Non-pigmented ciliary epithelial cell (primary cell): ENCODE results near the gene KDM4C.
A peak's percentile ranks its signal among the peaks of the same experiment; 100 is the strongest.

ENCODE experiments used
- DNase-seq: peaks from one replicate; pipeline ENCODE4 v3.0.0-alpha.2; 2010; ENCODE audit warnings: low read depth

The KDM4C gene

GRCh38 chr9:6904371-6904770 is 146.6 kb downstream of the KDM4C start:
- DNase-seq: no peak

- DNase-seq: no peak
Measured at GRCh38 chr9:6905850-6906375, 148.1 kb downstream of the KDM4C start.

GRCh38 chr9:6907772-6908381 is 150.1 kb downstream of the KDM4C start:
- DNase-seq: no peak

- no peak for DNase-seq
Measured at GRCh38 chr9:6909181-6909580, 151.4 kb downstream of the KDM4C start.

GRCh38 chr9:6910032-6910431 is 152.3 kb downstream of the KDM4C start:
- no peak for DNase-seq

- no peak for DNase-seq
Measured at GRCh38 chr9:6910497-6910896, 152.7 kb downstream of the KDM4C start.

GRCh38 chr9:6911901-6912638 is 154.3 kb downstream of the KDM4C start:
- no peak for DNase-seq

- no peak for DNase-seq
Measured at GRCh38 chr9:6915635-6916034, 157.9 kb downstream of the KDM4C start.

GRCh38 chr9:6917162-6917561 is 159.4 kb downstream of the KDM4C start:
- no peak for DNase-seq

- DNase-seq: no peak
Measured at GRCh38 chr9:6920041-6920440, 162.3 kb downstream of the KDM4C start.

- no peak for DNase-seq
Measured at GRCh38 chr9:6921315-6921714, 163.5 kb downstream of the KDM4C start.

GRCh38 chr9:6922124-6922676 is 164.4 kb downstream of the KDM4C start:
- no peak for DNase-seq

GRCh38 chr9:6922680-6923079 is 164.9 kb downstream of the KDM4C start:
- DNase-seq: no peak

- DNase-seq: no peak
Measured at GRCh38 chr9:6923086-6923485, 165.3 kb downstream of the KDM4C start.

GRCh38 chr9:6924149-6924548 is 166.4 kb downstream of the KDM4C start:
- no peak for DNase-seq

- no peak for DNase-seq
Measured at GRCh38 chr9:6924988-6925563, 167.3 kb downstream of the KDM4C start.

GRCh38 chr9:6925836-6926235 is 168.1 kb downstream of the KDM4C start:
- DNase-seq: no peak

- no peak for DNase-seq
Measured at GRCh38 chr9:6926436-6926835, 168.7 kb downstream of the KDM4C start.

- DNase-seq: no peak
Measured at GRCh38 chr9:6927838-6928237, 170.1 kb downstream of the KDM4C start.

- DNase-seq: no peak
Measured at GRCh38 chr9:6928863-6929262, 171.1 kb downstream of the KDM4C start.

- DNase-seq: no peak
Measured at GRCh38 chr9:6929441-6930215, 171.9 kb downstream of the KDM4C start.

- peak; percentile 61 for DNase-seq
Measured at GRCh38 chr9:6930827-6931226, 173.1 kb downstream of the KDM4C start.
